HCT116 (cell line): Measurements from ENCODE around the gene SERINC5. TPM values are rescaled to one million over a fixed set of nuclear protein-coding genes. Genes with fewer than 3 reads are reported as not detected.

ENCODE experiments used
- ATAC-seq: fragments of 200-7000 bp; cut with Tn5 transposase; 2 replicates; pipeline ENCODE4 v1.9.1; 2020; ENCODE audit warnings: mild to moderate bottlenecking, moderate library complexity
- BruUV-seq: library from RNA; stranded (reverse); fragments of 400-500 nt; replicated peaks from 2 replicates; lab custom pipeline; 2021; lab: Mats Ljungman, UMichigan
- CTCF ChIA-PET: fragments of 300-600 bp; sonication (Branson Sonifier 250); formaldehyde crosslinking; loops from one replicate; lab custom pipeline; 2021; ENCODE audit warnings: antibody characterized with exemption; lab: Charles Lee
- POLR2A ChIA-PET: fragments of 300-600, 350-600 bp; sonication (Branson Sonifier 250); formaldehyde crosslinking; loops from one replicate; lab custom pipeline; 2021; ENCODE audit warnings: antibody characterized with exemption; lab: Charles Lee
- RAD21 ChIA-PET, 2 experiments: fragments of 300-600 bp; sonication (Branson Sonifier 250); formaldehyde crosslinking; loops; one replicate each; lab custom pipeline; 2023; ENCODE audit warnings: low total read pairs in 2 of 2; ENCODE audit not compliant: uncharacterized antibody in 2 of 2, unreplicated experiment in 2 of 2, low non-redundant PET in 1 of 2; lab: Charles Lee
- DNase-seq: peaks from one replicate; pipeline ENCODE4 v3.0.0-alpha.2; 2010; ENCODE audit warnings: low read depth, low spot score
- H2AFZ ChIP-seq: fragments of 200-600 bp; shearing (Covaris generic), sonication (generic); 2 replicates; pipeline ENCODE4 v1.6.1; 2017; ENCODE audit warnings: low read depth, mixed run types, mixed read lengths, antibody characterized with exemption, low read length; ENCODE audit not compliant: poor library complexity, severe bottlenecking
- H3K27ac ChIP-seq: 2 replicates; pipeline ENCODE4 v1.5.1; 2012; ENCODE audit warnings: low read depth, low read length
- H3K27me3 ChIP-seq: fragments of 200-600 bp; sonication (generic); 2 replicates; pipeline ENCODE4 v1.6.1; 2016; ENCODE audit warnings: mixed run types, low read length, mixed read lengths; ENCODE audit not compliant: insufficient read depth
- H3K36me3 ChIP-seq, 2 experiments: fragments of 200-500 bp in 1 of 2; fragments of 200-600 bp in 1 of 2; sonication (Bioruptor generic) in 1 of 2; sonication (generic) in 1 of 2; 2 replicates each; pipeline versions ENCODE4 v1.5.1 to v1.6.1; 2014 to 2016; ENCODE audit warnings: low read length in 2 of 2, inconsistent platforms in 1 of 2, mixed read lengths in 1 of 2, mixed run types in 1 of 2; ENCODE audit not compliant: insufficient read depth in 2 of 2, control insufficient read depth in 1 of 2
- H3K4me1 ChIP-seq, 2 experiments: fragments of 200-600 bp in 1 of 2; sonication (generic) in 1 of 2; 2 replicates each; pipeline versions ENCODE4 v1.5.1 to v1.6.1; 2012 to 2017; ENCODE audit warnings: low read length in 2 of 2, inconsistent platforms in 1 of 2, mild to moderate bottlenecking in 1 of 2, mixed read lengths in 1 of 2, mixed run types in 1 of 2, moderate library complexity in 1 of 2; ENCODE audit not compliant: insufficient read depth in 2 of 2, control insufficient read depth in 1 of 2
- H3K4me2 ChIP-seq: fragments of 200-600 bp; sonication (generic); 2 replicates; pipeline ENCODE4 v1.6.1; 2017; ENCODE audit warnings: mixed run types, low read length, mixed read lengths
- H3K4me3 ChIP-seq, 2 experiments: fragments of 200-600 bp in 1 of 2; sonication (generic) in 1 of 2; replicated peaks in 1 of 2; 2 replicates each; pipeline ENCODE4 v1.5.1; 2011 to 2016; ENCODE audit warnings: low read length in 2 of 2, control low read depth in 1 of 2, low read depth in 1 of 2, mild to moderate bottlenecking in 1 of 2, mixed read lengths in 1 of 2, mixed run types in 1 of 2
- H3K79me2 ChIP-seq: fragments of 200-600 bp; sonication (generic); 2 replicates; pipeline ENCODE4 v1.6.1; 2017; ENCODE audit warnings: mild to moderate bottlenecking, mixed run types, low read length, moderate library complexity, mixed read lengths; ENCODE audit not compliant: insufficient read depth
- H3K9ac ChIP-seq: fragments of 200-600 bp; sonication (generic); 2 replicates; pipeline ENCODE4 v1.6.1; 2016; ENCODE audit warnings: low read length, mixed read lengths
- H3K9me2 ChIP-seq: fragments of 200-600 bp; sonication (generic), shearing (Covaris generic); 2 replicates; pipeline ENCODE4 v1.6.1; 2017; ENCODE audit warnings: mixed run types, mild to moderate bottlenecking, moderate library complexity; ENCODE audit not compliant: insufficient read depth
- H3K9me3 ChIP-seq, 2 experiments: fragments of 200-500 bp in 1 of 2; fragments of 200-600 bp in 1 of 2; sonication (Bioruptor generic) in 1 of 2; sonication (generic) in 1 of 2; 2 replicates each; pipeline ENCODE4 v1.6.1; 2014 to 2017; ENCODE audit warnings: low read length in 2 of 2, mixed read lengths in 2 of 2, inconsistent platforms in 1 of 2, low read depth in 1 of 2, mild to moderate bottlenecking in 1 of 2, mixed run types in 1 of 2, moderate library complexity in 1 of 2; ENCODE audit not compliant: control insufficient read depth in 1 of 2, insufficient read depth in 1 of 2
- H4K20me1 ChIP-seq: fragments of 200-600 bp; sonication (generic), shearing (Covaris generic); 2 replicates; pipeline ENCODE4 v1.6.1; 2017; ENCODE audit warnings: mixed run types, mild to moderate bottlenecking, moderate library complexity; ENCODE audit not compliant: insufficient read depth
- CTCF ChIP-seq, 3 experiments: fragments of 200-600 bp in 1 of 3; sonication (generic) in 1 of 3; IDR thresholded peaks in 2 of 3; conservative IDR thresholded peaks in 1 of 3; 2 replicates each; pipeline ENCODE4 v1.5.1; 2012 to 2017; ENCODE audit warnings: low read depth in 2 of 3, low read length in 2 of 3, antibody characterized with exemption in 1 of 3, borderline replicate concordance in 1 of 3, control low read depth in 1 of 3, mild to moderate bottlenecking in 1 of 3, mixed read lengths in 1 of 3, mixed run types in 1 of 3, moderate library complexity in 1 of 3; ENCODE audit not compliant: insufficient read depth in 1 of 3
- EGR1 ChIP-seq: IDR thresholded peaks from 2 replicates; pipeline ENCODE4 v1.6.1; 2012; ENCODE audit warnings: low read depth
- ELF1 ChIP-seq: IDR thresholded peaks from 2 replicates; pipeline ENCODE4 v1.6.1; 2012; ENCODE audit warnings: low read depth, borderline replicate concordance
- EZH2 ChIP-seq: fragments of 200-600 bp; sonication (generic); IDR thresholded peaks from 2 replicates; pipeline ENCODE4 v1.6.1; 2017; ENCODE audit warnings: antibody characterized with exemption, mixed run types
- JUND ChIP-seq: IDR thresholded peaks from 2 replicates; pipeline ENCODE4 v1.6.1; 2012
- SIN3A ChIP-seq: IDR thresholded peaks from 2 replicates; pipeline ENCODE4 v1.6.1; 2012; ENCODE audit warnings: low read depth
- SP1 ChIP-seq: IDR thresholded peaks from 2 replicates; pipeline ENCODE4 v1.6.1; 2012; ENCODE audit warnings: low read depth
- ZBTB33 ChIP-seq: IDR thresholded peaks from 2 replicates; pipeline ENCODE4 v1.6.1; 2011; ENCODE audit warnings: mild to moderate bottlenecking, low read length, moderate library complexity; ENCODE audit not compliant: insufficient replicate concordance; ENCODE audit errors: extremely low read depth
- intact Hi-C: fragments of 100-400 bp; cut with micrococcal nuclease; formaldehyde crosslinking; loops from 2 replicates; pipeline ENCODE4 v1.10.0; 2022
- total RNA-seq: library from RNA; stranded (reverse); gene quantifications from one replicate; pipeline ENCODE4 v1.2.1, GENCODE V29; 2021; ENCODE audit not compliant: unreplicated experiment

Gene SERINC5
- total RNA-seq, 1 experiment from 2014 or later = 39.3 TPM

DNA sequence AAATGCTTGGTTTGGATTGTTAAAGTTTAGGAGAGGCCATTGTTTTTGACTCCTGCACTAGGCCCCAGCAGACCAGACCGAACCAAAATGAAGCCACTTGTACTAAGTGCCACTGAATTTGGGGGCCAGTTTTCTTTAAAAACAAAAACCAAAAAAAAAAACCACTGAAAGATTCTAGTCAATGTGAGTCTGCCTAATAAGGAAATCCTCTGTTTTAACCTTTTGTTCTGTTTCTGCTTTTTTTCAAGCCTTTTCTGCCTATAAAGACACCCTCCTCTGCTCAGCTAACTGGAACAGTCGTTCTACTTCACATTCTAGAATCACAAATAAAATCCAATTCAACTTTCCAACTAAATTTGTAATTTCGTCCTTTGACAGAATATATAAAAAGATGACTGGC lies 64.9 kb downstream of the SERINC5 start:
- ChIA-PET CTCF (no interaction called here), POLR2A (no interaction called here), RAD21 (no interaction called here)
- no peak overlapping the region for H3K4me2 ChIP-seq
- peaks cover 36 to 44% of the 10 kb centered on the region in 2 experiments for H3K4me1 ChIP-seq
- no peak overlapping the region for H3K27ac ChIP-seq
- no peak for ATAC-seq
- no peaks in the 10 kb centered on the region for H3K9me2 ChIP-seq
- intact Hi-C loops = no loop called here
- DNase-seq = no peak
- 0 out of 2 replicates have a peak, but pooled peaks cover 3% of the 10 kb centered on the region for H3K79me2 ChIP-seq
- H3K4me3 ChIP-seq = no peak overlapping the region
- no peaks in the 10 kb centered on the region for H4K20me1 ChIP-seq
- no TSS peak for BruUV-seq
- TF ChIP-seq EGR1 (no peak), SIN3A (no peak), EZH2 (no peak), JUND (no peak), ZBTB33 (no peak), SP1 (no peak), ELF1 (no peak), CTCF (IDR thresholded peaks at IDR 0.05 in 2 of 3, conservative IDR thresholded peaks at IDR 0.05 in 1 of 3; ENCODE audit: borderline replicate concordance in 1 of 3, insufficient read depth in 1 of 3, low read depth in 2 of 3, low read length in 2 of 3) (no peak)
- no peaks in the 10 kb centered on the region for H3K9me3 ChIP-seq
- no peak overlapping the region for H2AFZ ChIP-seq
- H3K36me3 ChIP-seq = no peaks in the 10 kb centered on the region
- no peaks in the 10 kb centered on the region for H3K27me3 ChIP-seq
- no peak overlapping the region for H3K9ac ChIP-seq
